Measurements from ENCODE around the gene FIBP.

FIBP gene

GRCh38 chr11:65869643-65870306, 18.5 kb downstream of the FIBP start:
- no peak for DNase-seq

GRCh38 chr11:65868907-65869306, 19.4 kb downstream of the FIBP start:
- DNase-seq, result no peak

GRCh38 chr11:65868076-65868667, 20.1 kb downstream of the FIBP start:
- DNase-seq, result no peak

GRCh38 chr11:65867284-65868071, 20.8 kb downstream of the FIBP start:
- no peak for DNase-seq

- DNase-seq, result no peak
Observed at GRCh38 chr11:65866509-65867283, 21.6 kb downstream of the FIBP start.

- DNase-seq, result no peak
Observed at GRCh38 chr11:65865550-65866172, 22.6 kb downstream of the FIBP start.

- no peak for DNase-seq
Observed at GRCh38 chr11:65864706-65865471, 23.4 kb downstream of the FIBP start.

GRCh38 chr11:65863889-65864705, 24.2 kb downstream of the FIBP start:
- DNase-seq, result no peak

GRCh38 chr11:65862941-65863888, 25.1 kb downstream of the FIBP start:
- DNase-seq, result no peak

- no peak for DNase-seq
Observed at GRCh38 chr11:65862191-65862735, 26.0 kb downstream of the FIBP start.

- no peak for DNase-seq
Observed at GRCh38 chr11:65861533-65862183, 26.6 kb downstream of the FIBP start.

- no peak for DNase-seq
Observed at GRCh38 chr11:65861165-65861505, 27.1 kb downstream of the FIBP start.

- peak; percentile 95 for DNase-seq
Observed at GRCh38 chr11:65860278-65861164, 27.8 kb downstream of the FIBP start, which contains the start of gene MUS81. MUS81 (plus strand) TSS chr11:65860433; CDS start chr11:65860754, 321 bp downstream.

GRCh38 chr11:65859812-65860277, 28.4 kb downstream of the FIBP start:
- no peak for DNase-seq

- DNase-seq, result peak; percentile 94
Observed at GRCh38 chr11:65859095-65859811, 29.0 kb downstream of the FIBP start.

- no peak for DNase-seq
Observed at GRCh38 chr11:65858681-65859087, 29.6 kb downstream of the FIBP start.
